HG03196 (cell line): ENCODE measurements around the gene MICALL2.
"Not testable (repeated sequence)": the region's sequence is repeated elsewhere in the genome, so short reads cannot be mapped to it uniquely, and the experiment has no call there.

Experiments used
- ATAC-seq: cut with Tn5 transposase; IDR thresholded peaks from one replicate; pipeline ENCODE4 v1.9.1; 2021; ENCODE audit not compliant: unreplicated experiment

MICALL2 gene

GRCh38 chr7:1449951-1450350 is 9.3 kb downstream of the MICALL2 start:
- no peak for ATAC-seq

GRCh38 chr7:1449501-1449900 is 9.8 kb downstream of the MICALL2 start:
- ATAC-seq: no peak

- ATAC-seq: no peak
Measured at GRCh38 chr7:1448958-1449357, 10.3 kb downstream of the MICALL2 start.

GRCh38 chr7:1447551-1448244 is 11.6 kb downstream of the MICALL2 start:
- ATAC-seq: no peak

GRCh38 chr7:1447112-1447511 is 12.2 kb downstream of the MICALL2 start:
- ATAC-seq: no peak

- no peak for ATAC-seq
Measured at GRCh38 chr7:1446620-1447032, 12.6 kb downstream of the MICALL2 start.

GRCh38 chr7:1446026-1446425 is 13.2 kb downstream of the MICALL2 start:
- not testable (repeated sequence) for ATAC-seq

- no peak for ATAC-seq
Measured at GRCh38 chr7:1445341-1445740, 13.9 kb downstream of the MICALL2 start.

GRCh38 chr7:1444925-1445322 is 14.3 kb downstream of the MICALL2 start:
- no peak for ATAC-seq

GRCh38 chr7:1444214-1444924 is 14.9 kb downstream of the MICALL2 start:
- ATAC-seq: no peak

- not testable (repeated sequence) for ATAC-seq
Measured at GRCh38 chr7:1443587-1444200, 15.6 kb downstream of the MICALL2 start.

- ATAC-seq: no peak
Measured at GRCh38 chr7:1442355-1443124, 16.7 kb downstream of the MICALL2 start.

- ATAC-seq: no peak
Measured at GRCh38 chr7:1441615-1442354, 17.5 kb downstream of the MICALL2 start.

- ATAC-seq: no peak
Measured at GRCh38 chr7:1440620-1441019, 18.6 kb downstream of the MICALL2 start.

GRCh38 chr7:1439373-1440363 is 19.6 kb downstream of the MICALL2 start:
- ATAC-seq: no peak

- ATAC-seq: no peak
Measured at GRCh38 chr7:1438821-1439220, 20.4 kb downstream of the MICALL2 start.

GRCh38 chr7:1438208-1438607 is 21.1 kb downstream of the MICALL2 start:
- no peak for ATAC-seq

GRCh38 chr7:1437155-1437880 is 22.0 kb downstream of the MICALL2 start:
- ATAC-seq: no peak

GRCh38 chr7:1436608-1437007 is 22.7 kb downstream of the MICALL2 start:
- no peak for ATAC-seq
